Duodenal mucosa (tissue), 2 donors: Measurements from ENCODE around the gene CCDC33.

Source experiments
- H3K27ac ChIP-seq: one replicate; pipeline ENCODE4 v1.7.0; 2013; ENCODE audit warnings: low read depth, low read length
- H3K27me3 ChIP-seq, 2 donors: one replicate each; pipeline ENCODE4 v1.7.0; 2013; ENCODE audit warnings: low read length in 2 of 2, control low read depth in 1 of 2; ENCODE audit not compliant: insufficient read depth in 2 of 2, control insufficient read depth in 1 of 2
- H3K36me3 ChIP-seq, 2 donors: one replicate each; pipeline ENCODE4 v1.7.0; 2013; ENCODE audit warnings: low read length in 2 of 2, control low read depth in 1 of 2; ENCODE audit not compliant: insufficient read depth in 2 of 2, control insufficient read depth in 1 of 2
- H3K4me1 ChIP-seq, 2 donors: one replicate each; pipeline ENCODE4 v1.7.0; 2013; ENCODE audit warnings: low read length in 2 of 2, control low read depth in 1 of 2; ENCODE audit not compliant: insufficient read depth in 2 of 2, control insufficient read depth in 1 of 2
- H3K4me3 ChIP-seq, 2 donors: one replicate each; pipeline ENCODE4 v1.7.0; 2013; ENCODE audit warnings: low read length in 2 of 2, low read depth in 1 of 2
- H3K9ac ChIP-seq, 2 donors: one replicate each; pipeline ENCODE4 v1.7.0; 2013; ENCODE audit warnings: low read length in 2 of 2, low read depth in 1 of 2
- H3K9me3 ChIP-seq, 2 donors: one replicate each; pipeline ENCODE4 v1.7.0; 2013; ENCODE audit warnings: low read length in 2 of 2, control low read depth in 1 of 2; ENCODE audit not compliant: control insufficient read depth in 1 of 2

CCDC33 gene

DNA sequence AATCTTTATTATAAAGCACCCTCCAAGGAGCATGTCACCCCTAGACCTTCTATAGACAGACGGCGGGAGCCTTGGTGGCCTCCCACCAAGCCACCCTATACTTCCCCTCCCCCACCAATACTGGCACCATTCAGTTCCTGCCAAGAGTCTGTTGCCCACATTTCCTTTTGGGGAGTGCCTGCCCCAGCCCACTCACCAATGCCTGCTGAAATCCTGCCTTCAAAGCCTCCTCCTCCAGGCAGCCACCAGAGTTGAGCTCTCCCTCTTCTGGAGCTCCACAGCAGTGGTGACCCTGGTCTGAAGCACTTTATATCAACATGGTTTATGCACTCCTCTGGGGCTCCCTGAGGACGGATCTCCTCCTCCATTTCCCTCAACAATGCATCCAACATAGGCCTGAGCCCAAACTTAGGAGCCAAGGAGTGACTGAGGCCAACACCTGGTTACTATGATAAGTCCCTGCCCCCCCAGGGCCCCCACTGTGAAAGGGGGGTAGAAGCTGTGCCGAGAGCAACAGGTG lies 8.8 kb downstream of the CCDC33 start:
- Histone ChIP-seq H3K27me3 (peaks cover 0 to 3% of the 10 kb centered on the region in 2 donors), H3K4me3 (no peak overlapping the region), H3K9me3 (no peaks in the 10 kb centered on the region), H3K9ac (no peak overlapping the region), H3K27ac (no peak overlapping the region), H3K36me3 (no peaks in the 10 kb centered on the region), H3K4me1 (peaks cover 5 to 6% of the 10 kb centered on the region in 2 donors)

DNA sequence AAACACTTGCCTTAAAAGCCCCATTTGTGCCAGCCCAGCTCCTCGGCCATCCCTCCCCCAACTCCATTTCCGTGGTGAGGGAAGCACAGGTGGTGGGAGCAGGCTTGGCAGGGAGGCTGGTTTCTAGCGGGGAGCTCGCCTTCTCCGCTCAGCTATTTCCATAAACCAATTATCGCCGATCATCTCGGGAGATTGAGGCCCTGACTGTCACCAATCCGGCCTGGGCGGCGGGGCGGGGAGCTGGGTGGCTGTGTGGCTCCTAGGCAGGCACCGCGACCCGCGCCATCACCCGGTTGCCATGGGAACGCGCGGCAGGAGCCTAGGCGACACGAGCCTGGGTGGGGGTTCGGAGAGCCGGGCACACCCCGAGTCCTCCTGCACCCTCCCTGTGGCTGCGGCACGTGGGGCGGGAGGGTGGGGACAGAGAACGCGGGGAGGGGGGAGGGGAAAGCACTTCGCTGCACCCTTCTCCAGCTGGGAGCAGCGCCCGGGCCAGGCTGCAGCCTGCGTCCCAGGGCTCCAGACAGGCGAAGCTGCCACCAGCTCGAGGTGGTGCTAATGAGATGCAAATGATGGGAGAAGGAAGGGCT lies 9.3 kb downstream of the CCDC33 start:
- Histone ChIP-seq H3K9me3 (no peaks in the 10 kb centered on the region), H3K27ac (no peak overlapping the region), H3K9ac (no peak overlapping the region), H3K36me3 (no peaks in the 10 kb centered on the region), H3K4me1 (peaks cover 0 to under 1% of the 10 kb centered on the region in 2 donors), H3K4me3 (no peak overlapping the region), H3K27me3 (peaks cover 0 to 3% of the 10 kb centered on the region in 2 donors)

DNA sequence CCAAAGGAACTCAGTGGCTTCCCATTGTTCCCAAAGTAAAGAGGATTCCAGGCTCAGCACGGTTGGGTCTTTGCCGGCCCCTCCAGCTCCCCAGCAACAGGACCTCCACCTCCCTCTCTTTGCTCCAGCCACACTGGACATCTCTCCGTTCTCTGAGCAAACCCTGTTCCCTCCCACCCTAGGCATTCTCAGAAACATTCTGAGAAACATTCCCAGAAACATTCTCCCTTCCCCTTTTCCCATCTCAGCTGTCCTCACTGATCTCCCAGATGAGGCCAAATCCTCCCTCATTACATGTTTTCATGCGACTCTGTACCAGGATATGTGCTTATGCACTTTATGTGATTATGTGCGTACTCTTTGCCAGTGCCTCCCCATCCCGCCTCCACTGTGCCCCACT lies 14.1 kb downstream of the CCDC33 start:
- Histone ChIP-seq H3K27ac (no peak overlapping the region), H3K9ac (no peak overlapping the region), H3K4me3 (no peak overlapping the region), H3K27me3 (peaks cover 0 to 3% of the 10 kb centered on the region in 2 donors), H3K9me3 (no peaks in the 10 kb centered on the region), H3K36me3 (no peaks in the 10 kb centered on the region), H3K4me1 (no peaks in the 10 kb centered on the region)

DNA sequence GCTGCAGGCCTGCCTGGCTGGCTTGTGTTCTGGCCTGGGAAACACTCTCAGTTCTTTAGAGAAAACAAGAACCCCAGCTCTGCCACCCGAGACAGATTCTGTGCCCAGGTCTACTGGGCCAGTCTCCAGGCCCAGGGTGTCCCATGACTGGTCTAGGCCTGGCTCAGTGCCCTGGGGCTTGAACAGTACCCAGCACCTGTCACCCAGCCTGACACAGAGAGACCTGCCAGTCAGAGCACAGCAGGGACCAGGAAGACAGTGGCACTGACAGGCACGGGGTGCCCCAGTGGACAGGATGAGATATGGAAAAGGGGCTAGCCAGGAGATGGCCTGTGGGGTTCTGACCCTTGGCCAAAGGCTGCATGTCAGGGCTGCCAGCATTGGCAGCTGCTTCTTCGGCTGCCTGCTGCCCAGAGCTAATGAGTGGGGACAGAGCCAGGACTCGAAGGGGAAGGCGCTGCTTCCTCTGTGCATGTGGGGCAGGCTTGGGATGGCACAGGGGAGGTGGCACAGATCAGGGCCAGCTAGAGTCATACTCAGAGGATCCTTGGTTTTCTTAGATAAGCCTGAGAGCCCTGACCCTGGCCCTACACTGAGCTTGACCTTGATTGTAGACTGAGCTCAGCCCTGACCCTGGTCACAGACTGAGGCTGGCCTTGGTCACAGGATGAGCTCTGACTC lies 15.1 kb downstream of the CCDC33 start:
- Histone ChIP-seq H3K27ac (no peak overlapping the region), H3K27me3 (no peaks in the 10 kb centered on the region), H3K4me3 (no peak overlapping the region)

DNA sequence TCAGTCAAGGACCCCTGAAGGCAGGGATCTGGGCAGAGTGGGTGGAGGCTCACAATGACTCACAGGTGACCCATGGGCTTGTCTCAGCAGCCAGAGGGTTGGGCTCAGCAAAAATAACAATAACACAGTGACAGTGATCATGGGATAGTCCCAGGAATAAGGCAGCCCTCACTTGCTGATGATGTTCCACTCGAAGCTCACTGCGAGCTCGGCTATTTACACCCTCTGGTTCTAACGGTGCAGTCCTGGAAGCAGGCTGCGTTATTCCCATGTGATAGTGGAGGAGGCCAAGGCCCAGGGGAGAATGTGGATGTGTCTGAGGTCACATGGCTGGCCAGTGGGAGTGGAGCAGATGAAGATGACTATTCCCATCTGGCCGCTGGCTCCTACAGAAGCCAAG lies 16.2 kb downstream of the CCDC33 start:
- H3K27me3 ChIP-seq = no peaks in the 10 kb centered on the region
- no peaks in the 10 kb centered on the region for H3K36me3 ChIP-seq
- H3K27ac ChIP-seq = no peak overlapping the region
- H3K9me3 ChIP-seq = no peaks in the 10 kb centered on the region
- H3K4me1 ChIP-seq = no peaks in the 10 kb centered on the region
- no peak overlapping the region for H3K4me3 ChIP-seq
- no peak overlapping the region for H3K9ac ChIP-seq

More for the DNA sequence above, 15.1 kb downstream of the CCDC33 start:
- Histone ChIP-seq H3K36me3 (no peaks in the 10 kb centered on the region), H3K9me3 (no peaks in the 10 kb centered on the region), H3K9ac (no peak overlapping the region), H3K4me1 (no peaks in the 10 kb centered on the region)

DNA sequence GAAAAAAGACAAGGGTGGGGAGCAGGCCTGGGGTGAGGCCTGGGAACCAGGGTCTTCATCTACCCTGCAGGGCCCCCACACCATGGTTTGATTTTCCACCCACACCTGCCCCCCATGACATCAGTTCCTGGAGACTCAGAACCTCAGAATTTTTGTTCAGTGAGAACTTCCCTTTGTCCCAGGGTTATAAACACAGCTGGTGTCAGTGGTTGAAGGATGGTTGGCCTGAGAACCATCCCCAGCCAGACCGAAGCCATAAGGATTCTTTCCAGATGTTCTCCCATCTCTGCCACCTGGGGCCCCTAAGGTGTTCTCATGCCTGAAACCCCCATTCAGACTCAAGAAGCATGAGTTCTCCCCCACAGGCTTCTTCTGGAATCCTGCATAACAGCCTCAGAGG lies 16.6 kb downstream of the CCDC33 start:
- H3K4me1 ChIP-seq = no peaks in the 10 kb centered on the region
- H3K27me3 ChIP-seq = no peaks in the 10 kb centered on the region
- no peak overlapping the region for H3K4me3 ChIP-seq
- H3K9ac ChIP-seq = no peak overlapping the region
- no peaks in the 10 kb centered on the region for H3K36me3 ChIP-seq
- no peak overlapping the region for H3K27ac ChIP-seq
- H3K9me3 ChIP-seq = no peaks in the 10 kb centered on the region

DNA sequence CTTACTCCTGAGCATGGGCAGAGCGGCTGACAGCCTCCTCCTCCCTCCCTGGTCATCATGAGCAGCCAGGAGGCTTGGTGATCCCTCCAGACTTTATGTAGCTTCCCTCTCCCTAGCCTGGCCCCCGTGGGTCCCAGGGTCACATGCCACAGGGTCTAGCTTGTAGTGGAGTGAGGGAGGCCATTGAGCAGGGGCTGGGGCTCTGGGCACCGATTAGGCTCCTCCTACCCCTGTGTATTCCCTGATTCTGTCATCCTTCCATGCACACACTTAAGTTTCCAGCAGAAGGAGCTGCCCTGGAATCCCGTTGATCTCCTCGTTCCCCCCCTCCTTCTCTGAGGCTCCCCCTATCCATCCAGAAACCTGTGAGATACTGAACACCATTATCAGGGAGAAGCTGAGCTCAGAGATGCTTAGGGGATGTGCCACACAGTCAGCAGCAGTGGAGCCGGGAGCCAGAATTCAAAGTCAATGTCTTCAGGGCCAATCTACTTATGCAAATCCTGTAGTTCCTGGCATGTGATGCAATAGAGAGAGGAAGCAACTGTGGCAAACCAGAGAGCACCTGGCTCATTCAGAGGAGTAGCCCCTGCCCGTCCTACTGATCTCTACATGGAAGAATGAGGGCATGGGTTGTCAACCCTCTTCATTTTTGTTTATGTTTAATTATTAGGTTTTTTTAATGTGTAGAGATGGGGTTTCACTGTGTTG lies 17.2 kb downstream of the CCDC33 start:
- Histone ChIP-seq H3K27ac (no peak overlapping the region), H3K9ac (no peak overlapping the region), H3K4me3 (no peak overlapping the region), H3K4me1 (no peaks in the 10 kb centered on the region), H3K27me3 (no peaks in the 10 kb centered on the region), H3K9me3 (no peaks in the 10 kb centered on the region), H3K36me3 (no peaks in the 10 kb centered on the region)

DNA sequence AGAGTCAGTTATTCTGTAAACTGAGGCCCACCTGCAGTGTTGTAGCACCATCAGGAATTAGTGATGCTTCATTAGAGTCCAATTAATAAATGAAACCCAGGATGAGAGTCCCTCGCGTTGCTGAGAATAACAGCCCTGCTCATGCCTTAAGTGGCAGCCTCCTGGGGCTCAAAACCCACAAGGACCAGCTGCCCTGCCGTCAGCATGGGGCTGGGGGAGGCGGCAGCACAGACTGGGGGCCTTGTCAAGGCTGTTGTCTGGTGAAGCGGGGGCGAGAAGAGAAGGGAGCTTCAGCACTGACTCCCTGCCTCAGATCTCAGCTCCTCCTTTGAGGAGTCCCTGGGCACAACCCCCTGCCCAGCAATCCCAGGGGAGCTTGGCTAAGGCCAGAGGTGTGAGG lies 21.0 kb downstream of the CCDC33 start:
- no peaks in the 10 kb centered on the region for H3K4me1 ChIP-seq
- no peaks in the 10 kb centered on the region for H3K36me3 ChIP-seq
- H3K9me3 ChIP-seq = no peaks in the 10 kb centered on the region
- no peak overlapping the region for H3K9ac ChIP-seq
- no peak overlapping the region for H3K27ac ChIP-seq
- no peak overlapping the region for H3K4me3 ChIP-seq
- peaks cover 0 to 3% of the 10 kb centered on the region in 2 donors for H3K27me3 ChIP-seq

DNA sequence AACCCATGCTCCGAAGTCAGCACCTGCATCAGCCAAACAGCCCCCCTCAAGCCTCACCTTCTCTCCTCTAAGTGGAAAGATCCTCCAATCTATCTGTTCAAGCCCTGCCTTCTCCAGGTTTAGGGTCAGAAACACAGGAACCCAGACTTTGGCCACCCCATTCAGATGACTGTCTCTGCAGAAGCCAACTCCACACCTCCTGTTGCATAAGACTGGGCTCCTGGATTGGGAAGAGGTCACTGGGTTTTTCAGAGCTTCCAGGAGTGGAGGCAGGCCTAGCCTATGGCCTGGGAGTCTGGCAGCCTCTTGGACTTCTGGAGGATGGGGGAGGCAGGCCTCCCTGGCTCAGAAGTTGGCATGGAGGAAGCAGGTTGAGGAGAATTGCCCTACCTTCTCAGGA lies 21.5 kb downstream of the CCDC33 start:
- H3K9me3 ChIP-seq = no peaks in the 10 kb centered on the region
- H3K9ac ChIP-seq = no peak overlapping the region
- no peak overlapping the region for H3K27ac ChIP-seq
- peaks cover 0 to 3% of the 10 kb centered on the region in 2 donors for H3K27me3 ChIP-seq
- H3K36me3 ChIP-seq = no peaks in the 10 kb centered on the region
- no peaks in the 10 kb centered on the region for H3K4me1 ChIP-seq
- no peak overlapping the region for H3K4me3 ChIP-seq
